SU-DHL-6 (cell line): ENCODE data around the gene CASK.
"Not testable (repeated sequence)": the region's sequence is repeated elsewhere in the genome, so short reads cannot be mapped to it uniquely, and the experiment has no call there.

ENCODE experiments used
- H2AFZ ChIP-seq: fragments of 200-600 bp; sonication (generic); 2 replicates; pipeline ENCODE4 v1.6.1; 2014; ENCODE audit warnings: low read depth, mild to moderate bottlenecking, moderate library complexity, mixed read lengths, antibody characterized with exemption, low read length; ENCODE audit not compliant: severe bottlenecking
- H3F3A ChIP-seq: fragments of 200-600 bp; shearing (Covaris generic); 2 replicates; pipeline ENCODE4 v1.6.0; 2016; ENCODE audit warnings: antibody characterized with exemption, mild to moderate bottlenecking; ENCODE audit not compliant: insufficient read depth
- H3K27ac ChIP-seq: fragments of 200-600 bp; sonication (generic); 2 replicates; pipeline ENCODE4 v1.5.1; 2016; ENCODE audit warnings: low read depth, mild to moderate bottlenecking, low read length, moderate library complexity, mixed read lengths
- H3K27me3 ChIP-seq: fragments of 200-600 bp; sonication (generic), shearing (Covaris generic); 2 replicates; pipeline ENCODE4 v1.6.0; 2014; ENCODE audit warnings: mild to moderate bottlenecking, low read length
- H3K36me3 ChIP-seq: fragments of 200-600 bp; sonication (generic); 2 replicates; pipeline ENCODE4 v1.6.1; 2014; ENCODE audit warnings: mild to moderate bottlenecking, low read length, mixed read lengths
- H3K4me2 ChIP-seq: fragments of 300-600, 200-600 bp; shearing (Covaris generic), sonication (generic); 2 replicates; pipeline ENCODE4 v1.6.0; 2014; ENCODE audit warnings: low read length, low read depth, mild to moderate bottlenecking; ENCODE audit not compliant: poor library complexity, severe bottlenecking
- H3K4me3 ChIP-seq: fragments of 200-600 bp; sonication (generic); 2 replicates; pipeline ENCODE4 v1.5.1; 2014; ENCODE audit warnings: antibody characterized with exemption, low read length, mild to moderate bottlenecking, mixed read lengths; ENCODE audit not compliant: insufficient read depth, poor library complexity, severe bottlenecking
- H3K79me2 ChIP-seq: fragments of 200-600 bp; sonication (generic); 2 replicates; pipeline ENCODE4 v1.6.1; 2014; ENCODE audit warnings: mild to moderate bottlenecking, low read length, moderate library complexity; ENCODE audit not compliant: insufficient read depth
- H3K9ac ChIP-seq: fragments of 200-600 bp; sonication (generic); 2 replicates; pipeline ENCODE4 v1.7.0; 2014; ENCODE audit warnings: mild to moderate bottlenecking, low read length
- H3K9me2 ChIP-seq: fragments of 200-600 bp; sonication (generic); replicated peaks from 2 replicates; pipeline ENCODE4 v1.6.1; 2014; ENCODE audit warnings: low read length; ENCODE audit not compliant: insufficient read depth
- H3K9me3 ChIP-seq: fragments of 200-600 bp; sonication (generic); 2 replicates; pipeline ENCODE4 v1.6.1; 2014; ENCODE audit warnings: low read length, mixed read lengths; ENCODE audit not compliant: insufficient read depth
- H4K20me1 ChIP-seq: fragments of 200-600 bp; sonication (generic); 2 replicates; pipeline ENCODE4 v1.6.1; 2014; ENCODE audit warnings: low read depth, mild to moderate bottlenecking, antibody characterized with exemption, low read length, moderate library complexity, mixed read lengths
- CTCF ChIP-seq: fragments of 200-600 bp; sonication (generic); IDR thresholded peaks from one replicate; pipeline ENCODE4 v1.5.1; 2017; ENCODE audit warnings: antibody characterized with exemption, mild to moderate bottlenecking, low read length, moderate library complexity; ENCODE audit not compliant: insufficient read depth, poor library complexity, severe bottlenecking
- EZH2phosphoT487 ChIP-seq: fragments of 200-600 bp; sonication (generic), shearing (Covaris generic); conservative IDR thresholded peaks from 2 replicates; pipeline ENCODE4 v1.6.1; 2018; ENCODE audit warnings: mild to moderate bottlenecking, antibody characterized with exemption, low read length, moderate library complexity, mixed read lengths

The CASK gene

GRCh38 chrX:41515376-41515775, 408.0 kb downstream of the CASK start:
- TF ChIP-seq CTCF (no peak), EZH2phosphoT487 (no peak)
- Histone ChIP-seq H3K36me3 (no peaks in the 10 kb centered on the region), H3K9me3 (no peaks in the 10 kb centered on the region), H3K27ac (no peak overlapping the region), H3K27me3 (no peaks in the 10 kb centered on the region), H3K79me2 (no peaks in the 10 kb centered on the region), H3F3A (no peaks in the 10 kb centered on the region; the same call in 1 of the 2 replicates), H3K9ac (no peak overlapping the region), H4K20me1 (no peaks in the 10 kb centered on the region), H3K4me3 (no peak overlapping the region), H3K4me2 (no peak overlapping the region), H3K9me2 (no peaks in the 10 kb centered on the region), H2AFZ (no peak overlapping the region)

DNA sequence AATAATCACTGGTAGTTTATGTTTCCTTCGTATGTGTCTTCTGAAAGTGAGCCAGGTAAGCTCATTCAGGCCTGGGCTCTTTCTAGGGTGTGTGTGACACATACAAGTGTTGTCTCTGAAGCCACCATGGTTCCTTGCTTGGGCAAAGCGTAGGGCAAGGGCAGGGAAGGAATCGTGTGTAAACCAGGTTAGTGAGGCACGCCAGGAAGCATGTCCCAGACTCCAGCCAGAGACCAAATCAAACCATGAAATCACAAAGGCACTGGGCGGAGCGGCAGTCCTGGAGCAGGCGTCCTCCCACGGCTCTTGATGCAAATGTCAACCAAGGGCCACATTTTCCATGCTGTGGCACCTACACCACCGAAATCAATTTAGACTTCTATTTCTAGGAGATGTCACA, 409.2 kb downstream of the CASK start:
- Histone ChIP-seq H4K20me1 (no peaks in the 10 kb centered on the region), H3K9me3 (no peaks in the 10 kb centered on the region), H3K36me3 (no peaks in the 10 kb centered on the region), H3K27ac (no peak overlapping the region), H3K4me3 (no peak overlapping the region), H3K79me2 (no peaks in the 10 kb centered on the region), H3F3A (no peaks in the 10 kb centered on the region; the same call in 1 of the 2 replicates), H2AFZ (no peak overlapping the region), H3K27me3 (no peaks in the 10 kb centered on the region), H3K9ac (no peak overlapping the region), H3K9me2 (no peaks in the 10 kb centered on the region), H3K4me2 (no peak overlapping the region)
- no peak for TF ChIP-seq CTCF
- no peak for TF ChIP-seq EZH2phosphoT487

GRCh38 chrX:41512853-41513252, 410.5 kb downstream of the CASK start:
- not testable (repeated sequence) for H3K9me3 ChIP-seq, H3K9me2 ChIP-seq, H3K27ac ChIP-seq, H3K4me3 ChIP-seq, H4K20me1 ChIP-seq, H3K79me2 ChIP-seq, H3K4me2 ChIP-seq, H3F3A ChIP-seq, H3K9ac ChIP-seq, H3K36me3 ChIP-seq, H3K27me3 ChIP-seq, H2AFZ ChIP-seq

- Histone ChIP-seq H3K79me2 (no peaks in the 10 kb centered on the region), H2AFZ (no peak overlapping the region), H3K4me2 (peak overlapping the region; percentile 44), H3F3A (no peaks in the 10 kb centered on the region; the same call in 1 of the 2 replicates), H3K4me3 (no peak overlapping the region), H3K27me3 (no peaks in the 10 kb centered on the region), H3K27ac (peak overlapping the region; percentile 72), H3K9me2 (no peaks in the 10 kb centered on the region), H3K36me3 (no peaks in the 10 kb centered on the region), H3K9ac (no peak overlapping the region), H3K9me3 (no peaks in the 10 kb centered on the region), H4K20me1 (no peaks in the 10 kb centered on the region)
- TF ChIP-seq EZH2phosphoT487 (no peak), CTCF (no peak)
Measured at GRCh38 chrX:41512394-41512793, 411.0 kb downstream of the CASK start.
